ENCODE measurements around the gene KIF5C. TPM values are rescaled to one million over a fixed set of nuclear protein-coding genes. Genes with fewer than 3 reads are reported as not detected.

KIF5C gene
- total and polyA plus RNA-seq, 2 of the 13 experiments (the other 11 are each of a cell fraction or from before 2014, with no cell fraction given) = 0.15 to 0.20 TPM

GRCh38 chr2:149034406-149034805 is 159.4 kb downstream of the KIF5C start:
- H3K4me2 ChIP-seq (ENCODE audit: low read depth, low read length) = no peak overlapping the region
- H3K4me3 ChIP-seq (replicated peaks in 1 of 3; ENCODE audit: insufficient read depth in 1 of 3, low read depth in 2 of 3, low read length in 3 of 3) = no peak overlapping the region
- no peak for ATAC-seq
- no peaks in the 10 kb centered on the region for H3K36me3 ChIP-seq (replicated peaks in 1 of 2; ENCODE audit: control insufficient read depth in 1 of 2, insufficient read depth in 2 of 2, low read length in 2 of 2)
- no peaks in the 10 kb centered on the region for H4K20me1 ChIP-seq (ENCODE audit: insufficient read depth, low read length)
- H2AFZ ChIP-seq (ENCODE audit: low read length) = no peak overlapping the region
- peaks cover 1 to 41% of the 10 kb centered on the region in 2 experiments; a peak in 4 of 5 replicates for H3K27me3 ChIP-seq (ENCODE audit: control insufficient read depth in 1 of 2, insufficient read depth in 2 of 2, low read length in 2 of 2)
- CTCF ChIA-PET (ENCODE audit: low intra/inter-chr PET ratio, low total read pairs) = no interaction called here
- 9% methylated on average over 4 of the region's 6 CpGs for WGBS (ENCODE audit: low lambda C conversion rate)
- DNase-seq (ENCODE audit: low spot score) = no peak
- intact Hi-C loops (cut with micrococcal nuclease; ENCODE audit: unreplicated experiment) = no loop called here
- FAIRE-seq = no peak
- H3K79me2 ChIP-seq (ENCODE audit: insufficient read depth, low read length) = no peaks in the 10 kb centered on the region
- in situ Hi-C loops (cut with HindIII; ENCODE audit: extremely low pct_ligation_motif_present, low pct_unique_long_range_greater_than_20kb) = no loop called here
- H3K4me1 ChIP-seq (ENCODE audit: insufficient read depth, low read length) = peaks cover 11% of the 10 kb centered on the region; the same call in 1 of the 2 replicates
- TF ChIP-seq TIGD3 (CRISPR knock-in tag; IDR thresholded peaks at IDR 0.05; ENCODE audit: borderline replicate concordance) = no peak
- no peak for TF ChIP-seq RAD21 (CRISPR knock-in tag; IDR thresholded peaks at IDR 0.05)
- no peak for TF ChIP-seq ZNF414 (CRISPR knock-in tag; IDR thresholded peaks at IDR 0.05)
- no peak for TF ChIP-seq ZSCAN30 (CRISPR knock-in tag; IDR thresholded peaks at IDR 0.05)
- no peak for TF ChIP-seq CERS6 (CRISPR knock-in tag; IDR thresholded peaks at IDR 0.05)
- no peaks in the 10 kb centered on the region for H3K9me3 ChIP-seq (ENCODE audit: low read length)
- H3K9ac ChIP-seq (ENCODE audit: insufficient read depth, low read depth, low read length) = no peak overlapping the region
- BruUV-seq (replicated peaks) = no TSS peak
- no peak overlapping the region for H3K27ac ChIP-seq (ENCODE audit: extremely low read length, insufficient read depth, low read length)
- POLR2A ChIA-PET = no interaction called here
